Osteocyte (in vitro differentiated cells): ENCODE measurements around the gene LMF2. TPM values are rescaled to one million over a fixed set of nuclear protein-coding genes. Genes with fewer than 3 reads are reported as not detected.

Source experiments
- DNase-seq: peaks from one replicate; pipeline ENCODE4 v3.0.0; 2021; ENCODE audit warnings: mixed read lengths; ENCODE audit not compliant: unreplicated experiment; ENCODE audit errors: extremely low spot score
- H3K27ac Mint-ChIP-seq: one replicate; pipeline ENCODE4 v1.8.0; 2021; ENCODE audit warnings: mild to moderate bottlenecking, mixed read lengths; ENCODE audit not compliant: unreplicated experiment
- H3K27me3 Mint-ChIP-seq: one replicate; pipeline ENCODE4 v1.8.0; 2021; ENCODE audit warnings: mixed read lengths; ENCODE audit not compliant: unreplicated experiment
- H3K36me3 Mint-ChIP-seq: one replicate; pipeline ENCODE4 v1.8.0; 2021; ENCODE audit warnings: mixed read lengths; ENCODE audit not compliant: unreplicated experiment
- H3K4me1 Mint-ChIP-seq: one replicate; pipeline ENCODE4 v1.8.0; 2021; ENCODE audit warnings: mixed read lengths; ENCODE audit not compliant: unreplicated experiment
- H3K4me3 Mint-ChIP-seq: one replicate; pipeline ENCODE4 v1.8.0; 2021; ENCODE audit warnings: mild to moderate bottlenecking, moderate library complexity, mixed read lengths; ENCODE audit not compliant: unreplicated experiment
- H3K9me3 Mint-ChIP-seq: one replicate; pipeline ENCODE4 v1.8.0; 2021; ENCODE audit warnings: mixed read lengths; ENCODE audit not compliant: unreplicated experiment
- total RNA-seq: library from RNA; stranded (reverse); gene quantifications from 2 replicates; pipeline ENCODE4 v1.2.1, GENCODE V29; 2021
- TF ChIP-seq, protein P1 (sequence below): fragments of 200-600 bp; sonication (generic); IDR thresholded peaks from 2 replicates; pipeline ENCODE4 v1.5.0; 2021; ENCODE audit warnings: antibody characterized with exemption, mild to moderate bottlenecking, moderate library complexity

Gene LMF2
- total RNA-seq, 1 donor from 2014 or later = 107 TPM

DNA sequence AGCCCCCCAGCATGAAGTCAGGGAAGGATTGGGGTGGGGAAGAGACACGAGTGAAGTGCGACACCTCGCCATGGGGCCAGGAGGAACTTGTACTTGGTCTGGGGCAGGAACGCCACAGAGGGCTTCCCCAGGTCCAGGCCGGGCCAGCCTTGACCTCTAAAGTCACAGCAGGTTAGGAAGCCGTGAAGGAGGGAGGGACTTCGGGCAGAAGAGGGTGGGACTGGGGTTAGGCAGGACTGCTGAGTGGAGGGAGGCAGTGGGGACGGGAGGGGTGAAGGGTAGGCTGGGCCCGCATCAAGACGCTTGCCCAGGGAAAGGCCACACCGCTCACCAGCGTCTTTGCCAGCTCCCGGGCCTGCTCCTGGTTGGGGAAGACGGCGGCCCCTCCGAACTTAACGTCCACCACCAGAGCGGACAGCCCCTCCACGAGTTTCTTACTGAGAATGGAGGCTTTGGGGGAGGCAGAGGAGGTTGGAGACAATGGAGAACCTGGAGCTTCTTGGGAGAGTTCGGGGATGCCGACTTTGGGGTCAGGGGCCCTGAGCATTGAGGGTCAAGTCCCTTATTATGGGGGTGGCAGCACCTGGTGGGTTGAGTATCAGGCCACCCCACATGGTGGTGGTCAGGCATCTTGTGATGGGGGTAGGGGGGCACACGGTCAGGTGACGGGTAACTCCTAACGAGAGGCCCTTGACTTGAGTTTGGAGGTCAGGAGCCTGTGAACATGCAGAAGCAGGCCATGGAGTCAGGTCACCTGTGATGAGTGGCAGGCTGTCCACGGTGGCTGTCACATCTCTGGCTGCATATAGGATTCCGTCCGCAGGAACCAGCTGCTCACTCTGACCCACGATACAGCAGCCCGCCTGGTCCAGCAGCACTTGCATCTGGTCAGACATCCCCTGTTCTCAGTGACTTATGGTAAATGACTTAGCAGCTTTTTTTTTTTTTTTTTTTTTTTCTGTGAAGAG lies 19.6 kb upstream of the LMF2 start:
- peaks cover 4% of the 10 kb centered on the region for H3K36me3 Mint-ChIP-seq
- no peaks in the 10 kb centered on the region for H3K9me3 Mint-ChIP-seq
- peak overlapping the region; percentile 68 for H3K27ac Mint-ChIP-seq
- H3K4me3 Mint-ChIP-seq = peak overlapping the region; percentile 65
- H3K27me3 Mint-ChIP-seq = no peaks in the 10 kb centered on the region
- DNase-seq = no peak
- H3K4me1 Mint-ChIP-seq = peaks cover 27% of the 10 kb centered on the region
- TF ChIP-seq, protein P1, sequence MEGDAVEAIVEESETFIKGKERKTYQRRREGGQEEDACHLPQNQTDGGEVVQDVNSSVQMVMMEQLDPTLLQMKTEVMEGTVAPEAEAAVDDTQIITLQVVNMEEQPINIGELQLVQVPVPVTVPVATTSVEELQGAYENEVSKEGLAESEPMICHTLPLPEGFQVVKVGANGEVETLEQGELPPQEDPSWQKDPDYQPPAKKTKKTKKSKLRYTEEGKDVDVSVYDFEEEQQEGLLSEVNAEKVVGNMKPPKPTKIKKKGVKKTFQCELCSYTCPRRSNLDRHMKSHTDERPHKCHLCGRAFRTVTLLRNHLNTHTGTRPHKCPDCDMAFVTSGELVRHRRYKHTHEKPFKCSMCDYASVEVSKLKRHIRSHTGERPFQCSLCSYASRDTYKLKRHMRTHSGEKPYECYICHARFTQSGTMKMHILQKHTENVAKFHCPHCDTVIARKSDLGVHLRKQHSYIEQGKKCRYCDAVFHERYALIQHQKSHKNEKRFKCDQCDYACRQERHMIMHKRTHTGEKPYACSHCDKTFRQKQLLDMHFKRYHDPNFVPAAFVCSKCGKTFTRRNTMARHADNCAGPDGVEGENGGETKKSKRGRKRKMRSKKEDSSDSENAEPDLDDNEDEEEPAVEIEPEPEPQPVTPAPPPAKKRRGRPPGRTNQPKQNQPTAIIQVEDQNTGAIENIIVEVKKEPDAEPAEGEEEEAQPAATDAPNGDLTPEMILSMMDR = no peak

DNA sequence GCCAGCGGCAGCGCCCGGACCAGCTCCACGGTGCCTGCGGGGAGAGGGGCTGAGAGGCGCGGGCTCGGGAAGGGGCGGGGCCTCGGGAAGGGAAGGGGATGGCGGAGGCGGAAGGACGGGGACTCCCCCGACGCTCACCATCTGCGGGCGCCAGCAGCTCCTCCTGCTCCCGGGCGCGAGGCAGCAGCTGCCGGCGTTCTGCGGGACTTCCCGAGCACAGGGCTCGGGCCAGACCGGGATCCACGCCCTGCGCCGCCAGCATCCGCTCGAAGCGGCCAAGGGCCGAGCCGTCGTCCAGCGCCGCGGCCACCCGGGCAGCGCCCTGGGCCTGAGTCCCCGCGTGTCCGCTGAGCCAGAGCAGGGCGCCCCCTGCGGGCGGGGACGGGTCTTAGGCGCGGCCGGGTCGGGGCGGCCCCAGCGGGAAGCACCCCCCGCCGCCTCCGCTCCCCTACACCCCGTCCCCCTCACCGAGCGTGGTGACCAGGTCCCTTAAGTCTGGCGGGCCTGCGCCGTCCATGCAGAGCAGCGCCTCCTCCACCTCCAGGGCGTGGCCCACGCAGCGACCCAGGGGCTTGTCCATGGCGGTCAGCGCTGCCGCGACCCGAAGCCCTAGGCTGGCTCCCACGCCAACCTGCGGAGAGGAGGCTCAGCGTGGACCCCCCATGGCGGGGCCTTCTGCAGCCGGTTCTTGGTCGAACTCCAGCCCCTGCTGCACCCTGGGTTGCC lies 18.8 kb upstream of the LMF2 start:
- Mint-ChIP-seq H3K4me1 (peaks cover 27% of the 10 kb centered on the region), H3K4me3 (peak overlapping the region; percentile 65), H3K27me3 (no peaks in the 10 kb centered on the region), H3K27ac (peak overlapping the region; percentile 68), H3K9me3 (no peaks in the 10 kb centered on the region), H3K36me3 (peaks cover 4% of the 10 kb centered on the region)
- peak; percentile 92 for DNase-seq
- TF ChIP-seq, protein P1 = peak; percentile 75

- DNase-seq = no peak
- Mint-ChIP-seq H3K27ac (no peak overlapping the region), H3K27me3 (no peaks in the 10 kb centered on the region), H3K36me3 (peaks cover 4% of the 10 kb centered on the region), H3K9me3 (no peaks in the 10 kb centered on the region), H3K4me1 (peaks cover 24% of the 10 kb centered on the region), H3K4me3 (peak overlapping the region; percentile 83)
- TF ChIP-seq, protein P1 = peak; percentile 38
Measured at GRCh38 chr22:50525858-50526107, 18.3 kb upstream of the LMF2 start.

GRCh38 chr22:50525104-50525857 lies 17.8 kb upstream of the LMF2 start, which contains the start of gene SCO2:
Gene SCO2, minus strand, starts transcription at chr22:50525598. Its CDS starts 1,187 bp downstream, at chr22:50524411.
- H3K27ac Mint-ChIP-seq = peak within 1 kb of the TSS; percentile 71
- peaks cover 4% of the 10 kb centered on the region for H3K36me3 Mint-ChIP-seq
- no peaks in the 10 kb centered on the region for H3K9me3 Mint-ChIP-seq
- peak within 1 kb of the TSS; percentile 83 for H3K4me3 Mint-ChIP-seq
- peaks cover 24% of the 10 kb centered on the region for H3K4me1 Mint-ChIP-seq
- peak; percentile 99 for DNase-seq
- H3K27me3 Mint-ChIP-seq = no peaks in the 10 kb centered on the region
- TF ChIP-seq, protein P1 = peak; percentile 67
